IMR-90 (cell line): ENCODE results near the gene C16orf90. TPM values are rescaled to one million over a fixed set of nuclear protein-coding genes. Genes with fewer than 3 reads are reported as not detected.

Experiments
- ATAC-seq: fragments of 200-7000 bp; cut with Tn5 transposase; 2 replicates; pipeline ENCODE4 v1.9.1; 2020; ENCODE audit warnings: low read depth, mild to moderate bottlenecking, moderate library complexity
- BruUV-seq: library from RNA; stranded (reverse); fragments of 400-500 nt; replicated peaks from 2 replicates; lab custom pipeline; 2021; lab: Mats Ljungman, UMichigan
- CTCF ChIA-PET: fragments of 300-600 bp; formaldehyde crosslinking; extraction: SDS; loops from one replicate; lab custom pipeline; 2021; ENCODE audit warnings: antibody characterized with exemption; lab: Yijun Ruan, JAX
- POLR2A ChIA-PET: fragments of 300-600 bp; sonication (Branson Sonifier 250); formaldehyde crosslinking; loops from one replicate; lab custom pipeline; 2022; ENCODE audit warnings: antibody characterized with exemption; ENCODE audit not compliant: unreplicated experiment; lab: Charles Lee
- DNase-seq: peaks from one replicate; pipeline ENCODE4 v3.0.0; 2013
- H2AFZ ChIP-seq: replicated peaks from 2 replicates; pipeline ENCODE3; 2013; ENCODE audit warnings: low read length, mild to moderate bottlenecking; ENCODE audit not compliant: poor library complexity
- H2AK5ac ChIP-seq: 2 replicates; pipeline ENCODE4 v1.6.1; 2013; ENCODE audit warnings: low read depth, low read length, inconsistent platforms
- H2AK9ac ChIP-seq: replicated peaks from 2 replicates; pipeline ENCODE3; 2013; ENCODE audit warnings: mild to moderate bottlenecking, low read depth, low read length, moderate library complexity; ENCODE audit not compliant: poor library complexity
- H2BK120ac ChIP-seq: 2 replicates; pipeline ENCODE4 v1.6.1; 2013; ENCODE audit warnings: low read depth, low read length, inconsistent platforms
- H2BK15ac ChIP-seq: 3 replicates; pipeline ENCODE4 v1.6.1; 2013; ENCODE audit warnings: low read depth, low read length, inconsistent platforms
- H2BK20ac ChIP-seq: 2 replicates; pipeline ENCODE4 v1.6.1; 2013; ENCODE audit warnings: low read depth, mild to moderate bottlenecking, inconsistent platforms, low read length, moderate library complexity
- H2BK5ac ChIP-seq: 2 replicates; pipeline ENCODE4 v1.6.1; 2013; ENCODE audit warnings: mild to moderate bottlenecking, low read depth, low read length, inconsistent platforms; ENCODE audit not compliant: poor library complexity, severe bottlenecking
- H3K14ac ChIP-seq: replicated peaks from 2 replicates; pipeline ENCODE4 v1.6.1; 2013; ENCODE audit warnings: low read depth, low read length, inconsistent platforms
- H3K18ac ChIP-seq: 2 replicates; pipeline ENCODE4 v1.6.1; 2013; ENCODE audit warnings: low read depth, low read length, control low read depth
- H3K23ac ChIP-seq: 2 replicates; pipeline ENCODE4 v1.6.1; 2013; ENCODE audit warnings: low read depth, low read length, inconsistent platforms
- H3K27ac ChIP-seq: 2 replicates; pipeline ENCODE4 v1.5.1; 2013; ENCODE audit warnings: mild to moderate bottlenecking, control low read depth, low read length; ENCODE audit not compliant: insufficient read depth
- H3K27me3 ChIP-seq: 2 replicates; pipeline ENCODE4 v1.6.1; 2013; ENCODE audit warnings: low read length; ENCODE audit not compliant: control insufficient read depth, insufficient read depth
- H3K36me3 ChIP-seq: 2 replicates; pipeline ENCODE4 v1.6.1; 2013; ENCODE audit warnings: low read length, mixed read lengths; ENCODE audit not compliant: control insufficient read depth, insufficient read depth
- H3K4ac ChIP-seq: 2 replicates; pipeline ENCODE4 v1.6.1; 2013; ENCODE audit warnings: low read depth, low read length, inconsistent platforms
- H3K4me1 ChIP-seq: 2 replicates; pipeline ENCODE4 v1.6.1; 2013; ENCODE audit warnings: low read length, mixed read lengths; ENCODE audit not compliant: control insufficient read depth, insufficient read depth
- H3K4me2 ChIP-seq: 2 replicates; pipeline ENCODE4 v1.6.1; 2013; ENCODE audit warnings: low read depth, mild to moderate bottlenecking, control low read depth, low read length, moderate library complexity
- H3K4me3 ChIP-seq: 2 replicates; pipeline ENCODE4 v1.5.1; 2013; ENCODE audit warnings: low read depth, mild to moderate bottlenecking, control low read depth, low read length, moderate library complexity; ENCODE audit not compliant: insufficient read depth
- H3K56ac ChIP-seq: 2 replicates; pipeline ENCODE4 v1.6.1; 2013; ENCODE audit warnings: low read length, inconsistent platforms; ENCODE audit not compliant: insufficient read depth; ENCODE audit errors: extremely low read depth
- H3K79me1 ChIP-seq, 2 experiments: 2 replicates each; pipeline ENCODE4 v1.6.1; 2013; ENCODE audit warnings: low read length in 2 of 2, inconsistent platforms in 1 of 2, low read depth in 1 of 2
- H3K9ac ChIP-seq: 2 replicates; pipeline ENCODE4 v1.6.1; 2013; ENCODE audit warnings: low read depth, low read length, control low read depth
- H3K9me1 ChIP-seq: 2 replicates; pipeline ENCODE4 v1.6.1; 2013; ENCODE audit warnings: low read length, inconsistent platforms; ENCODE audit not compliant: insufficient read depth
- H3K9me3 ChIP-seq: 2 replicates; pipeline ENCODE4 v1.6.1; 2013; ENCODE audit warnings: low read length; ENCODE audit not compliant: control insufficient read depth, insufficient read depth
- H4K20me1 ChIP-seq: 2 replicates; pipeline ENCODE4 v1.6.1; 2013; ENCODE audit warnings: low read length, inconsistent platforms; ENCODE audit not compliant: insufficient read depth
- H4K5ac ChIP-seq: 2 replicates; pipeline ENCODE4 v1.6.1; 2013; ENCODE audit warnings: mild to moderate bottlenecking, low read depth, low read length, control low read depth
- H4K8ac ChIP-seq, 2 experiments: 2 replicates each; pipeline ENCODE4 v1.6.1; 2013; ENCODE audit warnings: low read depth in 2 of 2, low read length in 2 of 2, control low read depth in 1 of 2, inconsistent platforms in 1 of 2
- H4K91ac ChIP-seq: 2 replicates; pipeline ENCODE4 v1.6.1; 2013; ENCODE audit warnings: low read depth, low read length, inconsistent platforms; ENCODE audit not compliant: insufficient read depth
- MXI1 ChIP-seq: IDR thresholded peaks from 2 replicates; pipeline ENCODE4 v1.6.1; 2012; ENCODE audit warnings: low read depth, mild to moderate bottlenecking, low read length, moderate library complexity, borderline replicate concordance
- SMC3 ChIP-seq: fragments of 150-350 bp; IDR thresholded peaks from 2 replicates; pipeline ENCODE4 v1.6.1; 2016; ENCODE audit warnings: low read depth, mild to moderate bottlenecking, antibody characterized with exemption, low read length, moderate library complexity
- WGBS, 2 experiments: methylation state at CpG; one replicate each; pipeline versions ENCODE4 v1.1.5 to v1.1.7; 2013; ENCODE audit warnings: missing lambda C conversion rate in 2 of 2; ENCODE audit not compliant: insufficient read length in 1 of 2; ENCODE audit errors: extremely low coverage in 2 of 2; 5-methylcytosine and 5-hydroxymethylcytosine counted together
- dilution Hi-C: fragments of 300-500 bp; cut with HindIII; formaldehyde crosslinking; loops from one replicate; pipeline ENCODE4 v1.14.3; 2018; ENCODE audit warnings: low sequenced_read_pairs; ENCODE audit not compliant: unreplicated experiment
- in situ Hi-C: fragments of 300-500 bp; cut with MboI; formaldehyde crosslinking; loops from 3 replicates; pipeline ENCODE4 v1.14.3; 2019; ENCODE audit warnings: low sequenced_read_pairs, inconsistent platforms, mixed read lengths
- intact Hi-C: fragments of 100-400 bp; cut with micrococcal nuclease; formaldehyde crosslinking; loops from 2 replicates; pipeline ENCODE4 v1.10.0; 2022
- polyA plus RNA-seq, 3 experiments: library from polyadenylated mRNA; depleted of rRNA; stranded (reverse); fragments of >200 nt; gene quantifications; 2 replicates each; pipeline ENCODE4 v1.2.3, GENCODE V29; 2012; ENCODE audit warnings: low replicate concordance in 1 of 3
- total RNA-seq: library from RNA; depleted of rRNA; stranded (reverse); fragments of >200 nt; gene quantifications from 2 replicates; pipeline ENCODE4 v1.2.3, GENCODE V29; 2012

C16orf90 gene
- total and polyA plus RNA-seq, 2 of the 4 experiments (the other 2 are of a cell fraction): not detected

- no CpG with 5 or more reads among the region's 3 CpGs for WGBS, 2 experiments
Observed at GRCh38 chr16:3523281-3523680, 28.0 kb upstream of the C16orf90 start.

More at GRCh38 chr16:3523281-3523680, 28.0 kb upstream of the C16orf90 start:
- in situ Hi-C loops (no loop called here), dilution Hi-C loops (no loop called here), intact Hi-C loops (no loop called here)
- CTCF ChIA-PET: interaction anchor here (0.6 kb wide), 1 partner anchor 14 kb away, joined by 3 read pairs; no protein-coding TSS in a partner anchor
- Histone ChIP-seq H2AK5ac (no peak overlapping the region), H3K9me1 (no peaks in the 10 kb centered on the region), H3K27me3 (no peaks in the 10 kb centered on the region), H3K56ac (no peak overlapping the region), H4K8ac (no peak overlapping the region), H3K4me3 (no peak overlapping the region), H3K4ac (no peak overlapping the region), H2AFZ (no peak overlapping the region), H3K79me1 (no peaks in the 10 kb centered on the region), H4K20me1 (no peaks in the 10 kb centered on the region), H3K14ac (no peak overlapping the region), H3K23ac (no peak overlapping the region), H3K27ac (no peak overlapping the region), H4K91ac (no peak overlapping the region), H2BK15ac (no peak overlapping the region), H2AK9ac (no peak overlapping the region), H3K4me2 (no peak overlapping the region), H2BK5ac (no peak overlapping the region), H3K9me3 (no peaks in the 10 kb centered on the region), H3K9ac (no peak overlapping the region), H4K5ac (no peak overlapping the region), H2BK20ac (no peak overlapping the region), H3K18ac (no peak overlapping the region), H2BK120ac (no peak overlapping the region), H3K36me3 (peaks cover 36% of the 10 kb centered on the region), H3K4me1 (peaks cover 1% of the 10 kb centered on the region; the same call in 1 of the 2 replicates)
- DNase-seq (no peak), ATAC-seq (no peak)
- BruUV-seq: no TSS peak
- TF ChIP-seq SMC3 (no peak), MXI1 (no peak)
- POLR2A ChIA-PET: no interaction called here
